Thyroid gland (tissue), 4 donors: Measurements from ENCODE around the gene ZNF300.

Experiments used
- POLR2A ChIP-seq, 2 donors: fragments of 450-650 bp; IDR thresholded peaks; one replicate each; pipeline ENCODE4 v1.6.1; 2017; ENCODE audit warnings: antibody characterized with exemption in 2 of 2, mild to moderate bottlenecking in 2 of 2, moderate library complexity in 1 of 2
- TF ChIP-seq, protein P1 (sequence below), 6 experiments: fragments of 200-600 bp in 3 of 6; fragments of 450-650 bp in 3 of 6; sonication (generic) in 3 of 6; IDR thresholded peaks; one replicate each; pipeline ENCODE4 v1.5.1; 2016 to 2019; ENCODE audit warnings: antibody characterized with exemption in 6 of 6, mild to moderate bottlenecking in 2 of 6, inconsistent platforms in 1 of 6, moderate library complexity in 1 of 6

GRCh38 chr5:150848271-150848670 is 56.5 kb downstream of the ZNF300 start:
- TF ChIP-seq POLR2A (IDR thresholded peaks at IDR 0.05), result no peak
- TF ChIP-seq, protein P1, sequence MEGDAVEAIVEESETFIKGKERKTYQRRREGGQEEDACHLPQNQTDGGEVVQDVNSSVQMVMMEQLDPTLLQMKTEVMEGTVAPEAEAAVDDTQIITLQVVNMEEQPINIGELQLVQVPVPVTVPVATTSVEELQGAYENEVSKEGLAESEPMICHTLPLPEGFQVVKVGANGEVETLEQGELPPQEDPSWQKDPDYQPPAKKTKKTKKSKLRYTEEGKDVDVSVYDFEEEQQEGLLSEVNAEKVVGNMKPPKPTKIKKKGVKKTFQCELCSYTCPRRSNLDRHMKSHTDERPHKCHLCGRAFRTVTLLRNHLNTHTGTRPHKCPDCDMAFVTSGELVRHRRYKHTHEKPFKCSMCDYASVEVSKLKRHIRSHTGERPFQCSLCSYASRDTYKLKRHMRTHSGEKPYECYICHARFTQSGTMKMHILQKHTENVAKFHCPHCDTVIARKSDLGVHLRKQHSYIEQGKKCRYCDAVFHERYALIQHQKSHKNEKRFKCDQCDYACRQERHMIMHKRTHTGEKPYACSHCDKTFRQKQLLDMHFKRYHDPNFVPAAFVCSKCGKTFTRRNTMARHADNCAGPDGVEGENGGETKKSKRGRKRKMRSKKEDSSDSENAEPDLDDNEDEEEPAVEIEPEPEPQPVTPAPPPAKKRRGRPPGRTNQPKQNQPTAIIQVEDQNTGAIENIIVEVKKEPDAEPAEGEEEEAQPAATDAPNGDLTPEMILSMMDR (IDR thresholded peaks at IDR 0.05), result no peak
